HepG2 (cell line): ENCODE results near the gene CRYAB. TPM values are rescaled to one million over a fixed set of nuclear protein-coding genes. Genes with fewer than 3 reads are reported as not detected.
A peak's percentile ranks its signal among the peaks of the same experiment; 100 is the strongest.

Experiments
- EEA1 ChIP-seq: sonication (generic); formaldehyde crosslinking; IDR thresholded peaks from 2 replicates; pipeline ENCODE4 v1.5.1; 2020; ENCODE audit warnings: mild to moderate bottlenecking, missing genetic modification reagents, borderline replicate concordance
- FLYWCH1 ChIP-seq: sonication (generic); formaldehyde crosslinking; IDR thresholded peaks from 2 replicates; pipeline ENCODE4 v1.8.1; 2023; ENCODE audit warnings: mild to moderate bottlenecking, missing genetic modification reagents
- FOXJ3 ChIP-seq: sonication (generic); formaldehyde crosslinking; IDR thresholded peaks from 2 replicates; pipeline ENCODE4 v1.4.0; 2020; ENCODE audit warnings: missing genetic modification reagents, mild to moderate bottlenecking, borderline replicate concordance
- HNRNPK ChIP-seq: fragments of 200-400 bp; formaldehyde crosslinking; IDR thresholded peaks from 2 replicates; pipeline ENCODE4 v1.6.1; 2018; ENCODE audit warnings: low read length, low read depth, moderate library complexity, mild to moderate bottlenecking; ENCODE audit not compliant: poor library complexity, severe bottlenecking
- KDM4B ChIP-seq: sonication (generic); formaldehyde crosslinking; IDR thresholded peaks from 2 replicates; pipeline ENCODE4 v1.4.0; 2020; ENCODE audit warnings: missing genetic modification reagents
- KLF12 ChIP-seq: sonication (generic); formaldehyde crosslinking; IDR thresholded peaks from 2 replicates; pipeline ENCODE4 v1.4.0; 2020; ENCODE audit warnings: missing genetic modification reagents, borderline replicate concordance
- NR2F6 ChIP-seq, 2 experiments: IDR thresholded peaks; 2 replicates each; pipeline ENCODE4 v1.6.1; 2016; ENCODE audit warnings: antibody characterized with exemption in 1 of 2, mild to moderate bottlenecking in 1 of 2
- PPARG ChIP-seq: conservative IDR thresholded peaks from 2 replicates; pipeline ENCODE4 v1.6.1; 2016; ENCODE audit warnings: missing biosample characterization, missing genetic modification reagents
- PTBP1 ChIP-seq: fragments of 200-400 bp; formaldehyde crosslinking; IDR thresholded peaks from 2 replicates; pipeline ENCODE4 v1.6.1; 2018; ENCODE audit warnings: low read length, low read depth; ENCODE audit not compliant: poor library complexity, severe bottlenecking
- RARA ChIP-seq: IDR thresholded peaks from 2 replicates; pipeline ENCODE4 v1.6.1; 2016; ENCODE audit warnings: missing genetic modification reagents, missing compliant biosample characterization
- SMAD1 ChIP-seq: sonication (generic); formaldehyde crosslinking; IDR thresholded peaks from 2 replicates; pipeline ENCODE4 v1.4.0; 2020; ENCODE audit warnings: missing genetic modification reagents, low read depth, mild to moderate bottlenecking, borderline replicate concordance
- THAP11 ChIP-seq: IDR thresholded peaks from 2 replicates; pipeline ENCODE4 v1.6.1; 2016; ENCODE audit warnings: missing biosample characterization, missing genetic modification reagents
- TRIM24 ChIP-seq: sonication (generic); formaldehyde crosslinking; IDR thresholded peaks from 2 replicates; pipeline ENCODE4 v1.8.0; 2022; ENCODE audit warnings: mild to moderate bottlenecking, missing genetic modification reagents
- ZBTB3 ChIP-seq: sonication (generic); formaldehyde crosslinking; IDR thresholded peaks from 2 replicates; pipeline ENCODE4 v1.4.0; 2020; ENCODE audit warnings: low read depth, mild to moderate bottlenecking, moderate library complexity, missing genetic modification reagents, borderline replicate concordance
- ZMYM4 ChIP-seq: sonication (generic); formaldehyde crosslinking; IDR thresholded peaks from 2 replicates; pipeline ENCODE4 v1.8.1; 2023; ENCODE audit warnings: mild to moderate bottlenecking, missing genetic modification reagents
- ZNF616 ChIP-seq: sonication (generic); formaldehyde crosslinking; IDR thresholded peaks from 2 replicates; pipeline ENCODE4 v1.5.0; 2020; ENCODE audit warnings: low read depth, mild to moderate bottlenecking, missing genetic modification reagents
- ZNF7 ChIP-seq: IDR thresholded peaks from 2 replicates; pipeline ENCODE4 v1.6.1; 2016; ENCODE audit warnings: missing biosample characterization, missing genetic modification reagents
- ZNF816 ChIP-seq: sonication (generic); formaldehyde crosslinking; IDR thresholded peaks from 2 replicates; pipeline ENCODE4 v1.8.0; 2022; ENCODE audit warnings: missing genetic modification reagents, mild to moderate bottlenecking, borderline replicate concordance
- polyA plus RNA-seq, 8 experiments: library from polyadenylated mRNA; depleted of rRNA in 3 of 8; stranded (reverse) in 7 of 8; unstranded in 1 of 8; fragments of >200 nt; fragmentation: Illumina TruSeq in 4 of 8; extraction: Trizol in 4 of 8; gene quantifications; 2 replicates each; pipeline versions ENCODE4 v1.2.1 to v1.2.3, GENCODE V29; 2011 to 2016; ENCODE audit warnings: low read depth in 4 of 8, missing spikeins in 1 of 8, mixed read lengths in 1 of 8; ENCODE audit not compliant: insufficient read depth in 1 of 8
- total RNA-seq, 5 experiments: library from RNA; depleted of rRNA; stranded (reverse); fragments of >200 nt; fragmentation: Illumina TruSeq; extraction: Trizol; gene quantifications; 2 replicates each; pipeline ENCODE4 v1.2.3, GENCODE V29; 2016; ENCODE audit warnings: low read depth in 1 of 5
- TF ChIP-seq, protein P1 (sequence below): sonication (generic); formaldehyde crosslinking; conservative IDR thresholded peaks from 2 replicates; pipeline ENCODE4 v1.5.0; 2020; ENCODE audit warnings: missing genetic modification reagents
- TF ChIP-seq, protein P2 (sequence below): IDR thresholded peaks from 2 replicates; pipeline ENCODE4 v1.6.1; 2016; ENCODE audit warnings: mild to moderate bottlenecking
- TF ChIP-seq, protein P3 (sequence below): sonication (generic); formaldehyde crosslinking; conservative IDR thresholded peaks from 2 replicates; pipeline ENCODE4 v1.4.0; 2020; ENCODE audit warnings: missing genetic modification reagents
- TF ChIP-seq, protein P4 (sequence below): IDR thresholded peaks from 2 replicates; pipeline ENCODE4 v1.6.1; 2012; ENCODE audit warnings: low read depth, low read length, improper control_type of control experiment
- TF ChIP-seq, protein P5 (sequence below): sonication (generic); formaldehyde crosslinking; IDR thresholded peaks from 2 replicates; pipeline ENCODE4 v1.5.0; 2020; ENCODE audit warnings: missing genetic modification reagents, mild to moderate bottlenecking, borderline replicate concordance

CRYAB gene
- total and polyA plus RNA-seq, 2 of the 13 experiments (the other 11 are each of a cell fraction or from before 2014, with no cell fraction given) = 0.55 to 1.1 TPM

DNA sequence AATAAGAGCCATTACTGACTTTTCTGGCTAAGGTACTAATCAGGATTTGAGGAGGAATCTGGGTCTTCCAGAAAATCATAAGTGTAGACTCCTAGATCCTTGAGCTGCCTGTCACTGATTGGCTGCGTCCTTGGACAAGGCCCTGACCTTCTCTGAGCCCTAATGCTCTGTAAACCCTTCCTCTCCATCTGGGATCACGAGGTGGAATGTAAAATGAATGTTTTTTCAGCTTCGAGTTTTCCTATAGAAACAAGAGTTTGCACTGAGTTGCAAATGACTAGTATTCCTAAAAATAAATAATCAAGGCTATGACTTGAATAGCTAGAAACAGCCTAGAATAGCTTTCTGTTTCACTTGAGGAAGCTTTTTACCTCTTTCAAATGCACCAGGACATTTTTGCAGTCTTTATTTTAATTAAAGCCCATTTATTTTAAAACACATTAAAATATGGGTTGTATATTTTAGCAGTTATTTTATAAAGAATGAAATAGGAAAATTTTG, 24.5 kb upstream of the CRYAB start (continued):
- TF ChIP-seq, protein P1, sequence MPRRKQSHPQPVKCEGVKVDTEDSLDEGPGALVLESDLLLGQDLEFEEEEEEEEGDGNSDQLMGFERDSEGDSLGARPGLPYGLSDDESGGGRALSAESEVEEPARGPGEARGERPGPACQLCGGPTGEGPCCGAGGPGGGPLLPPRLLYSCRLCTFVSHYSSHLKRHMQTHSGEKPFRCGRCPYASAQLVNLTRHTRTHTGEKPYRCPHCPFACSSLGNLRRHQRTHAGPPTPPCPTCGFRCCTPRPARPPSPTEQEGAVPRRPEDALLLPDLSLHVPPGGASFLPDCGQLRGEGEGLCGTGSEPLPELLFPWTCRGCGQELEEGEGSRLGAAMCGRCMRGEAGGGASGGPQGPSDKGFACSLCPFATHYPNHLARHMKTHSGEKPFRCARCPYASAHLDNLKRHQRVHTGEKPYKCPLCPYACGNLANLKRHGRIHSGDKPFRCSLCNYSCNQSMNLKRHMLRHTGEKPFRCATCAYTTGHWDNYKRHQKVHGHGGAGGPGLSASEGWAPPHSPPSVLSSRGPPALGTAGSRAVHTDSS (CRISPR knock-in tag) = no peak
- TF ChIP-seq KDM4B (CRISPR knock-in tag) = no peak
- no peak for TF ChIP-seq NR2F6 (IDR thresholded peaks at IDR 0.05)
- peak; percentile 39; the same call in 1 of the 2 replicates for TF ChIP-seq NR2F6 (CRISPR knock-in tag; IDR thresholded peaks at IDR 0.05)
- TF ChIP-seq, protein P2, sequence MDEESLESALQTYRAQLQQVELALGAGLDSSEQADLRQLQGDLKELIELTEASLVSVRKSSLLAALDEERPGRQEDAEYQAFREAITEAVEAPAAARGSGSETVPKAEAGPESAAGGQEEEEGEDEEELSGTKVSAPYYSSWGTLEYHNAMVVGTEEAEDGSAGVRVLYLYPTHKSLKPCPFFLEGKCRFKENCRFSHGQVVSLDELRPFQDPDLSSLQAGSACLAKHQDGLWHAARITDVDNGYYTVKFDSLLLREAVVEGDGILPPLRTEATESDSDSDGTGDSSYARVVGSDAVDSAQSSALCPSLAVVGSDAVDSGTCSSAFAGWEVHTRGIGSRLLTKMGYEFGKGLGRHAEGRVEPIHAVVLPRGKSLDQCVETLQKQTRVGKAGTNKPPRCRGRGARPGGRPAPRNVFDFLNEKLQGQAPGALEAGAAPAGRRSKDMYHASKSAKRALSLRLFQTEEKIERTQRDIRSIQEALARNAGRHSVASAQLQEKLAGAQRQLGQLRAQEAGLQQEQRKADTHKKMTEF = no peak
- no peak for TF ChIP-seq ZNF816 (CRISPR knock-in tag)
- TF ChIP-seq, protein P3, sequence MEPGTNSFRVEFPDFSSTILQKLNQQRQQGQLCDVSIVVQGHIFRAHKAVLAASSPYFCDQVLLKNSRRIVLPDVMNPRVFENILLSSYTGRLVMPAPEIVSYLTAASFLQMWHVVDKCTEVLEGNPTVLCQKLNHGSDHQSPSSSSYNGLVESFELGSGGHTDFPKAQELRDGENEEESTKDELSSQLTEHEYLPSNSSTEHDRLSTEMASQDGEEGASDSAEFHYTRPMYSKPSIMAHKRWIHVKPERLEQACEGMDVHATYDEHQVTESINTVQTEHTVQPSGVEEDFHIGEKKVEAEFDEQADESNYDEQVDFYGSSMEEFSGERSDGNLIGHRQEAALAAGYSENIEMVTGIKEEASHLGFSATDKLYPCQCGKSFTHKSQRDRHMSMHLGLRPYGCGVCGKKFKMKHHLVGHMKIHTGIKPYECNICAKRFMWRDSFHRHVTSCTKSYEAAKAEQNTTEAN (CRISPR knock-in tag) = no peak
- TF ChIP-seq, protein P4, sequence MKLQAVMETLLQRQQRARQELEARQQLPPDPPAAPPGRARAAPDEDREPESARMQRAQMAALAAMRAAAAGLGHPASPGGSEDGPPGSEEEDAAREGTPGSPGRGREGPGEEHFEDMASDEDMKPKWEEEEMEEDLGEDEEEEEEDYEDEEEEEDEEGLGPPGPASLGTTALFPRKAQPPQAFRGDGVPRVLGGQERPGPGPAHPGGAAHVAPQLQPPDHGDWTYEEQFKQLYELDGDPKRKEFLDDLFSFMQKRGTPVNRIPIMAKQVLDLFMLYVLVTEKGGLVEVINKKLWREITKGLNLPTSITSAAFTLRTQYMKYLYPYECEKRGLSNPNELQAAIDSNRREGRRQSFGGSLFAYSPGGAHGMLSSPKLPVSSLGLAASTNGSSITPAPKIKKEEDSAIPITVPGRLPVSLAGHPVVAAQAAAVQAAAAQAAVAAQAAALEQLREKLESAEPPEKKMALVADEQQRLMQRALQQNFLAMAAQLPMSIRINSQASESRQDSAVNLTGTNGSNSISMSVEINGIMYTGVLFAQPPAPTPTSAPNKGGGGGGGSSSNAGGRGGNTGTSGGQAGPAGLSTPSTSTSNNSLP = no peak
- TF ChIP-seq EEA1 (CRISPR knock-in tag) = no peak
- no peak for TF ChIP-seq ZNF616 (CRISPR knock-in tag)
- no peak for TF ChIP-seq ZMYM4 (CRISPR knock-in tag)
- TF ChIP-seq, protein P5, sequence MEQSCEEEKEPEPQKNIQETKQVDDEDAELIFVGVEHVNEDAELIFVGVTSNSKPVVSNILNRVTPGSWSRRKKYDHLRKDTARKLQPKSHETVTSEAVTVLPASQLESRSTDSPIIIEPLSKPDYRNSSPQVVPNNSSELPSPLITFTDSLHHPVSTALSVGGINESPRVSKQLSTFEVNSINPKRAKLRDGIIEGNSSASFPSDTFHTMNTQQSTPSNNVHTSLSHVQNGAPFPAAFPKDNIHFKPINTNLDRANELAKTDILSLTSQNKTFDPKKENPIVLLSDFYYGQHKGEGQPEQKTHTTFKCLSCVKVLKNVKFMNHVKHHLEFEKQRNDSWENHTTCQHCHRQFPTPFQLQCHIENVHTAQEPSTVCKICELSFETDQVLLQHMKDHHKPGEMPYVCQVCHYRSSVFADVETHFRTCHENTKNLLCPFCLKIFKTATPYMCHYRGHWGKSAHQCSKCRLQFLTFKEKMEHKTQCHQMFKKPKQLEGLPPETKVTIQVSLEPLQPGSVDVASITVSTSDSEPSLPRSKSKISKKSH (CRISPR knock-in tag) = no peak
- TF ChIP-seq ZBTB3 (CRISPR knock-in tag) = 0 out of 2 replicates have a peak, but pooled peaks have one; percentile 5
- TF ChIP-seq FLYWCH1 = no peak
- peak; percentile 28; the same call in 1 of the 2 replicates for TF ChIP-seq RARA (CRISPR knock-in tag)
- peak; percentile 31; the same call in 1 of the 2 replicates for TF ChIP-seq ZNF7
- TF ChIP-seq HNRNPK = no peak
- no peak for TF ChIP-seq FOXJ3
- TF ChIP-seq KLF12 = no peak
- TF ChIP-seq TRIM24 (CRISPR knock-in tag) = no peak
- 0 out of 2 replicates have a peak, but pooled peaks have one; percentile 4 for TF ChIP-seq THAP11 (CRISPR knock-in tag)
- TF ChIP-seq PTBP1 = no peak
- peak; percentile 29; the same call in 1 of the 2 replicates for TF ChIP-seq PPARG (CRISPR knock-in tag)
- no peak for TF ChIP-seq SMAD1 (CRISPR knock-in tag)
